IPS-NIHi11 (cell line): ENCODE data around the gene MGA.

Experiments
- DNase-seq: peaks from one replicate; pipeline ENCODE4 v3.0.0; 2012; ENCODE audit warnings: mixed read lengths, low spot score

MGA gene

GRCh38 chr15:41782371-41783282, 122.4 kb downstream of the MGA start:
- no peak for DNase-seq

DNA sequence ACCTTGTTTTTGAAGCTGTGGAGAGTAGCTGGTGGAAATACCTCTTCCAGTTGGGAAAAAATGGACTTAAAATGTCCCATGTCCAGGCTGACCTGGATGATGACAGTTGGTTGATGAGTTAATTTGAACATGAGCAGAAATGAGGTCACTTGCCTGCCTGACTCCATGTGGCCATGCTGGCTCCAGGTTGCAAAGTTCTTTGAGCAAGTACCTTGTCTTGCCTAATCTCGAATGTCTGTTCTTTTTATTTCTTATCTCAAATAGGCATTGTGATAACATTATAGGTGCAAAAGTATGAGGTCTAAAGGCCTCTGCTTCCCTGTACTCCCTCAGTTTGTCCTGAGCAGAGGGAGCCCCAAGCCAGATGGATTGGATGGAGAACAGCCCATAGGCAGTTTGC, 123.1 kb downstream of the MGA start:
- DNase-seq = no peak

GRCh38 chr15:41788262-41788661, 128.1 kb downstream of the MGA start:
- DNase-seq = no peak

DNA sequence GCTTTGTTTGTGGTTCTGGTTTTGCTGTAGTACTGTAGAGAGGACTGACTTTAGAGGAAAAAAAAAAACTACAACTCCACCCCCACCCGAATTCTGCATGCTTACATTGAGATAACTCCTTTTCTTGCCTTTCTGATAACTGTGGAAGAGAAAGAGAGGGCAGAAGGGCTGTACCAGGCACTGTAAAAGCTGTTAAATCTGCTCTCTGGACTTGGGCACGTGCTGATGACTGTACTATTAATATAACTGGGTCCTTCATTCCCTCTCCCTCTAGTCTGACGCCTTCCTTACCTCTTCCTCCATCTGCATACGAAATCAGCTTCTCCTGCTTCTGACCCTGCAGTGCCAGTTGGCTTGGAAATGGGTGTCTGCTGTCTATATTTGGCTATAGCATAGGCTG, 129.0 kb downstream of the MGA start:
- DNase-seq = no peak

- no peak for DNase-seq
These were observed 129.5 kb downstream of the MGA start for GRCh38 chr15:41789662-41790061.

GRCh38 chr15:41790169-41790568, 130.0 kb downstream of the MGA start:
- no peak for DNase-seq

GRCh38 chr15:41790756-41791546, 130.7 kb downstream of the MGA start:
- DNase-seq = no peak

- DNase-seq = no peak
These were observed 131.3 kb downstream of the MGA start for GRCh38 chr15:41791547-41791937.

- DNase-seq = no peak
These were observed 131.9 kb downstream of the MGA start for GRCh38 chr15:41792000-41792637.

GRCh38 chr15:41794081-41794480, 133.9 kb downstream of the MGA start:
- no peak for DNase-seq

- DNase-seq = no peak
These were observed 136.0 kb downstream of the MGA start for GRCh38 chr15:41795996-41796856.

DNA sequence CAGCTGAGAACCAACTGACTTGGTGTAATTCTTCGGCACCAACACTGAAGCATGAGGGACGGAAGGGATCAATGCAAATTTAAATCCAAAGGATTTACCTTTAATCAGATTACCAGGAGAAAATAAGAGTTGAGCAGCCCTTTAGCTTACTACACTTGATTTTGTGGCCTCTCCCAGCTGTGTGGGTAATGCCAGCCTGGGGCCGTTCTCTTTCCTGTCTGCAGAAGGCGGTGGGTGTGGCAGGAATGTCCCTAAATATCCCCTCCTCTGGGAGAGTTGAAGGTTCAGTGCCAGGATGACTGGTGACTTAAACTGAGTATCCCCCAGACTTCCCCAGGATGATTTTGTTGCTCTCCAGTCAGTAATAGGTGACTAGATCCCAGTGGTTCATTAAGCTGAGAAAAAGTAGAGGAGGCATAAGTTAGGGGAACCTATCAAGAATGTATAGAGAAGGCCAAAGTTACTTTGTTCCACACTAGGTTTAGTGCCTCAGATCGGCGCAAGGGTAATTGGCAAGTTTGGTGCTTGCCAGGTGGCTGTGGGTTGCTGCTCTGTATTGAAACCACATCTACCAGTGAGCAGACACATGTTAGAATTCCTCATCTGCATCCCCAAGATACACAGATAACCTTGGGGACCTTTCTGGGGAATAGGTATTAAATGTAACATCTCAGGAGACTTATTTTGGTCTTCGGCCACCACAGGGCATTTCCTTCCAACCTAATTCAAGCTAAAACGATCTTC, 137.2 kb downstream of the MGA start:
- no peak for DNase-seq

DNA sequence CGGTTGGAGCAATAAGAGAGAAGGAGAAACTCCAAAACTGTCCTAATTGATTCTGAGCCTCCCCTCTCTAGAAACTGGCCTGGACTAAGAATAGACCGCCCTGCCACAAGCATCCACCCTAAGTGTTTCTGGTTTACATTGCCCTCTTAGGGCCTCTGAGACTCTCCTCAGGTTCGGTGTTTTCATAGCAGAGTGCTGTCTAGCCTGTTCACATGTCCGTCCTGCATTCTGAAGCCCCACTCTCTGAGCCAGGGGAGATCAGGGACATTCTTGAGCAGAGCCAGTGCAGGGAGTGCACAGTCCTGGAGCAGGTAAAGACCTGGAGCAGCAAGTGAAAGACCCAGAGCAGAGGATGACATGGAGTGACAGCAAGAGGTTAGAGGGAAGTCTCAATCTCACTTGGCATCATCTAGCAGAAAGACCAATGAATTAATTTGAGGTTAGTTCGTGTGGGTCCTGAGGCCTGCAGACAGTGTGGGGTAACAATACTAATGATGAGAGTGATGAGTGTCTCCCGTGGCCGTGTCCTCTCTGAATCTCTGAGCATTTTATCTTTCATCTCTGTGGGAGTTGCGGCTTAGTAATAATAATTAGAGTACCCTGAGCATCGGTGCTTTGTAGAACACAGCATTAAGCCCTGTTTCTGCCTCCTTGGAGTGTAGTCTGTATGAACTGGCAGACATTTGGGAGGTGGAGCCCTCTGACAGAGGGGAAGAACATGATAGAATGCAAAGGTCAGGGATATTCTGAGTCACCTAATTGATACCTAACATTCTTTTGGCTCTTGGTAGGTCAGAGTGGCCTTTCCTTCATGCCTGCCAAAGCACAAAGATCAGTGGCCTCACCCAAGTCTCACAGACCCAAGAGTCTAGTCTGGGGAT, 138.6 kb downstream of the MGA start:
- no peak for DNase-seq

GRCh38 chr15:41799488-41799805, 139.2 kb downstream of the MGA start:
- no peak for DNase-seq

GRCh38 chr15:41801185-41801584, 141.0 kb downstream of the MGA start:
- no peak for DNase-seq

GRCh38 chr15:41801850-41802455, 141.7 kb downstream of the MGA start:
- DNase-seq = no peak

DNA sequence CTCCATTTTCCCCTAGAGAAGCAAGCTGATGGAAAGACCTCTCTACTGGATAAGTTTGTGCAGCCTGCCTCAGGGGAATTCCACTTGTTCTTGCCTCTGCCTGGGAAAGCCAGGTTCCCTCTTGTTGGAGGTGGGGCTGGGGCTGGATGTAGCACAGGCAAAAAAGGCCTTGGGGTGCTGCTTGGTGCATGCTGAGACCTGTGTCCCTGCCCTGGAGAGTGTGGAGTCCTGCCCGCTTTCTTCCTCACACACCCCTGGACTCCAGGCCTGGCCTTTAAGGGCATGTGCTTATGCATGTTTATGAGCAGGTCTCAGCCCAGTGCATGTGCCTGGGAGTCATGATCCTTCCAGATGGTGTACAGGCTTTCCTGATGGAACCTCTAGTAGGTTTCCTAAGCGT, 144.2 kb downstream of the MGA start:
- no peak for DNase-seq

- DNase-seq = no peak
These were observed 144.9 kb downstream of the MGA start for GRCh38 chr15:41804916-41805666.

DNA sequence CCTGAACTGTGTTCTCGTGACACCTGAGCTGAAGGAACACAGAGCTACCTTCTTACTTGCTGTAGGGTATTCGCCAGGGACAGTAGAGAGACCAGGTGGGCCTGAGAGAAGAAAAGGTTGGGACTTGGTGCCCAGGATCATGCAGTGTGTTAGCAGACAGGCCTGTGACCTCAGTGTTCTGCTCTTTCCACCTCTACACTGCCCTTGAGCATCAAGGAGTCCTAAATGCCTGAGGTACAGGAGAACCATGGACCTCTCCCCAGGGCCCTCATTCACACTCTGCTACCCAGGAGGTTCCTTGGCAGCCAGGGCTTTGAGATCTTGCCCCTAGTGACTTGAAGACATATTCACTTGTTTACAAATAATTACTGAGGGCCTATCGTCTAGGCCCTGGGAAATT, 145.5 kb downstream of the MGA start:
- DNase-seq = no peak
